Measurements from ENCODE around the gene CCDC167. TPM values are rescaled to one million over a fixed set of nuclear protein-coding genes. Genes with fewer than 3 reads are reported as not detected.
A peak's percentile ranks its signal among the peaks of the same experiment; 100 is the strongest.

Gene CCDC167
- total RNA-seq, 3 donors from 2014 or later, result 49.3 to 52.2 (median 52.2) TPM

DNA sequence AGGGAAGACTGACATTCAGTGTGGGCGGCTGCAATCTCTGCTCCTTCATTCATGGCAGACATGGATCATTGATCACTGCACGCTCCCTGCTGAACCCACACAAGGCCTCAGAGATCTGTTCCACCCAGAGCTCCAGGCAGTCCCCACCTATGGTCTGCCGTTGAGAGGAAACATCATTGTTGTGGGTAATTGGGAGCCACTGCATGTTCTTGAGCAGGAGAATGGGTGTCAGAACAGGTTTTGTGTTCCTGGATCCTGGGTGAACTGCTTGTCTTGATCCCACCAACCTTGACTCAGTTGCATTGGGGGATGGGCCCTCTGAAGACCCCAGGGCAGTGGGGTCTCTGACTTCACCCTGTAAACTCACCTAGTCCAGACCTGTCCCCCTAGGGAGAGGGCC is 23.1 kb upstream of the CCDC167 start:
- H3K4me1 Mint-ChIP-seq (ENCODE audit: low read depth), result peaks cover 85% of the 10 kb centered on the region
- H3K36me3 Mint-ChIP-seq (ENCODE audit: insufficient read depth), result peaks cover 13% of the 10 kb centered on the region
- ATAC-seq, result no peak
- no peak overlapping the region for H3K4me3 Mint-ChIP-seq
- H3K9me3 Mint-ChIP-seq, result no peaks in the 10 kb centered on the region
- no peaks in the 10 kb centered on the region for H3K27me3 Mint-ChIP-seq (ENCODE audit: low read depth)
- no peak for DNase-seq

DNA sequence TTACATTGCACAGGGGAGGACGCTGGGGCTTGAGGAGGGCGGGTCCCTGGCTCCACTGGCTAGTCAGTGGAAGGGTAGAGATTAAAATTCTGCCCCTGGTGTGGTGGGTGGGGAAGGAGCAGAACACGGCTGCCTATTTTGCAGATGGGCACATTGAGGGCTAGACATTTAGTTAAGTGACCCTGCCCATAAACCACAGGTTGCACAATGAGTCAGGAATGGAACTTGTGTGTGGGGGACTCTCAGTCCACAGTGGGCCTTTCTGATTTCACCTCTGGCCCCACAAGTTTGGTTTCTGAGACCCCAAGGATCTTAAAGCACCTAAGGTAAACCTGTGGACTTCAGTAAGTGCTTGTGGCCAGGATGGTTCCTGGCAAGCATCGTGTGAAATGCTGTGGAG is 22.0 kb upstream of the CCDC167 start:
- Mint-ChIP-seq H3K4me1 (ENCODE audit: low read depth) (peaks cover 87% of the 10 kb centered on the region), H3K36me3 (ENCODE audit: insufficient read depth) (peaks cover 5% of the 10 kb centered on the region), H3K4me3 (no peak overlapping the region), H3K27me3 (ENCODE audit: low read depth) (no peaks in the 10 kb centered on the region), H3K9me3 (no peaks in the 10 kb centered on the region)
- ATAC-seq (no peak), DNase-seq (no peak)

DNA sequence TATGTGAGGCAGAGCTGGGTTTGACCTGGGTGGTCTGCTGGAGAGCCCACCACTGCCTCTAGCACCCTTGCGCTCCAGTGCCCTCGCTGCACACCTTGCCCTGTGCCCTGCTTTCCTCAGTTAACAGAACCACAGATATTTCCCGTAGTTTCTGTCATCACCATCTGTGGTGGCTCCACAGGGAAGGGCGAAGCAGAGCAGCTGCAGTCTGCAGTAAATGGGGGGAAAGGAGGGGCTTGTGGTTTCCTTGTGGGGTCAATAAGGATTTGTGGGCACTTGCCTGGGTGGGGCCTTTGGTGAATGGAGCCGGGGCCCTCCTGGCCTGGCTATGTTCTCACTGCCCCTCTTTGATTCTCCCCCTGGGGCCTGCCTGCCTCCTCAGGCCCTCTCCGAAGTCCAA is 21.2 kb upstream of the CCDC167 start:
- no peak for DNase-seq
- Mint-ChIP-seq H3K36me3 (ENCODE audit: insufficient read depth) (peaks cover 5% of the 10 kb centered on the region), H3K27me3 (ENCODE audit: low read depth) (no peaks in the 10 kb centered on the region), H3K4me1 (ENCODE audit: low read depth) (peaks cover 88% of the 10 kb centered on the region), H3K9me3 (no peaks in the 10 kb centered on the region), H3K4me3 (no peak overlapping the region)
- ATAC-seq, result no peak

DNA sequence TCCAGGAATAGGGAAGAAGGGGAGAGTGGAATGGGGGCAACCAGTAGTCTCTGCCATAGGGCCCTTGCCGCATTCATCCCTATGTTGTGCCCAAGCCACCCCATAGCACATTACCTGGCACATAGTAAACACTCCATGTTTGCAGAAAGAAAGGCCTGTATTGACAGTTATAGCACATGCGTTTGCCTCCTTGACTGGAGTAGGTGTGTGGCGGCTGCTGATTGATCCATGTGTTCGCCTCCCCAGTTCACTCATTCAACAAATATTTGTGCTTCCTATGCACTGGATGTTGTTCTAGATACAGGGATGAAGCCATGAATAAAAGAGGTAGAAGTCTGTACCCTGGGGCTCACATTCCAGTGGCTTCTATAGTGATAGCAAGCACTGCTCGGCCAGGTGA is 19.8 kb upstream of the CCDC167 start:
- H3K36me3 Mint-ChIP-seq (ENCODE audit: insufficient read depth), result peaks cover 5% of the 10 kb centered on the region
- DNase-seq, result no peak
- no peaks in the 10 kb centered on the region for H3K27me3 Mint-ChIP-seq (ENCODE audit: low read depth)
- H3K4me1 Mint-ChIP-seq (ENCODE audit: low read depth), result peaks cover 88% of the 10 kb centered on the region
- ATAC-seq, result no peak
- no peaks in the 10 kb centered on the region for H3K9me3 Mint-ChIP-seq
- H3K4me3 Mint-ChIP-seq, result peak overlapping the region; percentile 85

DNA sequence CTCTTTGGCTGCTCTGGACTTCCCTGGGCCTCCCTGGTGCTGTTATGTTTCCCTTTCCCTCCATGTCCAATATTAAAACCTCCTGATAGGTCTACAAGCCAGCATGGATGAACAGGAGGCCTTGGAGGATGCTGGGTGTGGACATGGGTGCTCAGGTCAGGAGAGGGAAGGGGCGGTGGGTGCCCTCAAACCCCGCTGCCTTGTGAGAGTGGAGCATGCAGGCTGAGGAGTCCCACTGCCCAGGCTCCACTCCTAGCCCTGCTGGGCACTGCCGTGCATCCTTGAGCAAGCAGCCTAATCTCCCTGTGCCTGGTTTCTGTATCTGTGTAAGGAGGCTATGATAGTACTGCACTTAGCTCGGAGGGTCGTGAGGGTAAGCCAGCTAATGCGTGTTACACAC is 18.4 kb upstream of the CCDC167 start:
- no peaks in the 10 kb centered on the region for H3K27me3 Mint-ChIP-seq (ENCODE audit: low read depth)
- DNase-seq (no peak), ATAC-seq (no peak)
- peaks cover 5% of the 10 kb centered on the region for H3K36me3 Mint-ChIP-seq (ENCODE audit: insufficient read depth)
- peaks cover 89% of the 10 kb centered on the region for H3K4me1 Mint-ChIP-seq (ENCODE audit: low read depth)
- H3K9me3 Mint-ChIP-seq, result no peaks in the 10 kb centered on the region
- H3K4me3 Mint-ChIP-seq, result peak overlapping the region; percentile 85

DNA sequence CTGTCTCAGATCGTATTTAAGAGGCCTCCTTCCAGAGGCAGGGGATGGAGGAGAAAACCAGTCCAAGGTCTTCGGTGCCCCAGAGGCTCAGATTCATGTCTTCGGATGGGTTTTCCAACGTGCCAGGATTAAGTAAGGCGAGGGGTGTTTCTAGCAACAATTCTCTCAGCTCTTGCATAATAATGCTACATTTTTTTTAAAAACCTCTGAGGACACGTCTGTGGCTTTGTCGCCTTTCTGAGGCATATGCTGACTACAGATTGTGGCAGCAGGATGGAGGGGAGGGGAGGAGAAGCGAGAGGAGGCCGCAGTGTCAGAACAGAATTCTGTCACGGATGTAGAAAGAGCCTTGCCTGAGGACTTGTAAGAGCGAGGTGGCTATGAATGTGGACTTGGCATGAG is 17.7 kb upstream of the CCDC167 start:
- Mint-ChIP-seq H3K4me1 (ENCODE audit: low read depth) (peaks cover 89% of the 10 kb centered on the region), H3K4me3 (peak overlapping the region; percentile 85), H3K36me3 (ENCODE audit: insufficient read depth) (peaks cover 2% of the 10 kb centered on the region), H3K27me3 (ENCODE audit: low read depth) (no peaks in the 10 kb centered on the region), H3K9me3 (no peaks in the 10 kb centered on the region)
- ATAC-seq, result peak; percentile 59 to 67
- peak; percentile 61 for DNase-seq

DNA sequence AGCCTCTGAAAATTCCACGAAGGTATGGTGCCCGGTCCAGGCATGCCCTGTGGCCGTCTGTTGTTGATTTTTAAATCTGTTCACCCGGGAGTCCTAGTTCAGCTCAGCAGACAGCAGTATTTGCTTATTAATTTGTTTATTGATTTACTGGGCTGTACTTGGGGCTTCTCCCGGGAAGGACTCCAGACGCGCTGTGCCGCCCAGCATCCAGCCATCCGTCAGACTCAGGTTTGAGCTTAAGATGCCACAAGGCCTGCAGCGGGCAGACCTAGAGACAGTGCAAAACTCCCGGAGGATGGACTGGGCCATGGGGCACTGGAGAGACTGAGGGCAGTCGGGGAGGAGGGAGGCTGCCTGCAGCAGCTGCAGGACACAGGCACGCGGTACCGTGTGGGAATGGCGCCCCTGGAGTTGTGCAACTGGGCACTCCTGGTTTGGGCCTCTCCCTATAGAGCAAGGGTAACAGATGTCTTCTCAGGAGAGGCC is 17.3 kb upstream of the CCDC167 start:
- H3K9me3 Mint-ChIP-seq, result no peaks in the 10 kb centered on the region

DNA sequence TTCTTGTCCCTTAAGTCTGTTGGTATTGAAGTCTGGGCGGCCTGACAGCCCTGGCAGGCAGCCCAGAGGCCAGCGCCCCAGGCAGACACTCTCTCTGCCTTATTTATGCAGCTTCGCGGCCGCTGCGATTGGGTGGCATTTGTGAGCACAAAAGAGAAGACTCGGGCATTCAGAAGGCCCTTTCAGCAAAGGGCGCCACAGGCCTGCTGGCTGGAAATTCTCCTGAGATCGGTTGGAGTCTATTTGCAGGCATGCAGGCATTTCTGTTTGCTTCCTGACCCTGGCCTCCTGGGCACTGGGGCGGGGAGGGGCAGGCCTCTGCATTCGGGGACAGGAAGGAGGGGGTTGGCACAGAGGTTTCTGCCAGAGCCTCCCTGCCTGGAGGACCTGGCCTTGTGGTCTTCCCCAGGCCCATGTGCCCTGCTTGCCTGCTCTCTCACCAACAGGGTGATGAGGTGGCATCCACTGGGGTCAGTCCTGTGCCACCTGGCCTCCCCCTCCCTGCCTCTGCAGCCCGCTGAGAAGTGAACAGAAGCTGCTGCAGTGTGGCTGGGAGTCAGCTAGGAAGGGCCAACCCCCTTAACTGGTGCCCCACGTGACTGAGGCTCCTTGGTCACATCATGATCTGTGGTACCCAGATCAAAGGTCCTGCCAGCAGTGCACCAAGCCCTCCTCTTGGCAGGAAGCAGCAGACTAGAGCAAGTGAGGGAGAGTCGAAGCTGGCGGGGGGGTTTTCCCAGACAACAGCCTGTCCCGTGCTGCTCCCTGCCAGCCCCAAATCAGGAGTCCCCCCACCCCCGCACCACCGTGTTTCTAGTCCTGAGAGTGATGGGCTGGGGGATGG is 16.6 kb upstream of the CCDC167 start:
- Mint-ChIP-seq H3K9me3 (no peaks in the 10 kb centered on the region), H3K36me3 (ENCODE audit: insufficient read depth) (no peaks in the 10 kb centered on the region), H3K4me3 (peak overlapping the region; percentile 85), H3K27me3 (ENCODE audit: low read depth) (no peaks in the 10 kb centered on the region), H3K4me1 (ENCODE audit: low read depth) (peaks cover 79% of the 10 kb centered on the region)
- peak; percentile 82 for DNase-seq
- ATAC-seq, result peak; percentile 71 to 79

More for the DNA sequence above, 17.3 kb upstream of the CCDC167 start:
- Mint-ChIP-seq H3K4me1 (ENCODE audit: low read depth) (peaks cover 86% of the 10 kb centered on the region), H3K27me3 (ENCODE audit: low read depth) (no peaks in the 10 kb centered on the region), H3K4me3 (peak overlapping the region; percentile 85), H3K36me3 (ENCODE audit: insufficient read depth) (no peaks in the 10 kb centered on the region)
- DNase-seq (no peak), ATAC-seq (peak; percentile 5 to 6)

DNA sequence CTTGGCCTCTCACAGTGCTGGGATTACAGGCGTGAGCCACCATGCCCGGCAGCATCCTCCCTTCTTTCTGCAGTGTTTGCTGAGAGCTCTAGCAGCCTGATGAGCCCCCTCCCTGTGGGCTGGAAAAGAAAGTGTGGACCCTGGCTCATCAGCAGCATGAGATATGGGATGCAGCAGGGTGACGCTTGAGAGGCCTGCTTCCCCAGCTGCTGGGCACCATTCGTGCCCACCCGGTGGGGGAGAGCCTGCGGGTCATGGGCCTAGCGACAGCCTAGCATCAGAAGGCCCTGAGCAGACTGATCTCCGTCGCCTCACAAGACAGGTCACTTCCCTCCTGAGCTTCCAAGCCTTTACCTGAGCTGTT is 16.0 kb upstream of the CCDC167 start:
- Mint-ChIP-seq H3K36me3 (ENCODE audit: insufficient read depth) (no peaks in the 10 kb centered on the region), H3K9me3 (no peaks in the 10 kb centered on the region), H3K4me3 (peak overlapping the region; percentile 85), H3K27me3 (ENCODE audit: low read depth) (no peaks in the 10 kb centered on the region), H3K4me1 (ENCODE audit: low read depth) (peaks cover 78% of the 10 kb centered on the region)
- ATAC-seq (no peak), DNase-seq (no peak)

DNA sequence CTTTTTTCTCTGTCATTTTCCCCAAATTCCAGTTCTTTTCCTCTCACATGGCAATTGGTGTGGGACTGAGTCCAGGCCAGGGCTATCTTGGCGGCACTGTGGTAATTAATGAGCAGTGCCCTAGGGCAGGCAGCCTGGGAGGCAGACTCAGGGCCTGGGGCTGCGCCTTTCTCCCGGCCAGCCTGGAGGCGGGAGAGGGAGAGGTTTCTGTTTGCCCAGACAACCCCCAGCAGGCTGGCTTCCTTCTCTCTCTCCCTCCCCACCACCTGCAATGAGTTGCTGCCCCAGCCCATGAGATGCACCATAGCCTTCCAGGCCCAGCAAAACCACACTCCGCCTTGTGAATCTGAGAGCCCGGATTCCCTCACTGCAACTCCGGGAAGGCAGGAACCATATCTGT is 15.1 kb upstream of the CCDC167 start:
- H3K36me3 Mint-ChIP-seq (ENCODE audit: insufficient read depth), result no peaks in the 10 kb centered on the region
- H3K27me3 Mint-ChIP-seq (ENCODE audit: low read depth), result no peaks in the 10 kb centered on the region
- DNase-seq, result no peak
- peaks cover 76% of the 10 kb centered on the region for H3K4me1 Mint-ChIP-seq (ENCODE audit: low read depth)
- no peak for ATAC-seq
- H3K9me3 Mint-ChIP-seq, result no peaks in the 10 kb centered on the region
- H3K4me3 Mint-ChIP-seq, result peak overlapping the region; percentile 58

DNA sequence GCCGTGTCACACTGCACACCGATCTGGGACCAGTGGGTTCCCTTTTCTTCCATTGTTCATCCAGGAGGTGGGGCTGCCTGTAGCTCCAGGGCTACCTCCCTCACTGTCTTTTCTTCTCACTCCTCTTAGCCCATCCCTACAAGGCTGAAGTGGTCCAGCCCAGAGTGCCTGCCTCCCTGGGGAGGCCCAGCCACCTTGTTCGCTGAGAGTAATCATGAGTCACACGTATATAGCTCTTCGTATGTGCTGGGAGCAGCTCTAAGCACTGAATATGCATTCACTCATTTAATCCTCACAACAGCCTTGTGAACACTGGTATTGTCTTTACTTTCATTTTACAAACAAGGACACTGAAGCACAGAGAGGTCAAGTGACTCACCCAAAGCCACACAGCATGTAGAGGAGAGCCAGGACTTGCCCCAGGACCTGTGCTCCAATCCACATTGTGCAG is 14.7 kb upstream of the CCDC167 start:
- peaks cover 76% of the 10 kb centered on the region for H3K4me1 Mint-ChIP-seq (ENCODE audit: low read depth)
- H3K9me3 Mint-ChIP-seq, result no peaks in the 10 kb centered on the region
- no peaks in the 10 kb centered on the region for H3K27me3 Mint-ChIP-seq (ENCODE audit: low read depth)
- DNase-seq (peak; percentile 28), ATAC-seq (peak; percentile 72 to 76)
- peak overlapping the region; percentile 58 for H3K4me3 Mint-ChIP-seq
- H3K36me3 Mint-ChIP-seq (ENCODE audit: insufficient read depth), result no peaks in the 10 kb centered on the region

DNA sequence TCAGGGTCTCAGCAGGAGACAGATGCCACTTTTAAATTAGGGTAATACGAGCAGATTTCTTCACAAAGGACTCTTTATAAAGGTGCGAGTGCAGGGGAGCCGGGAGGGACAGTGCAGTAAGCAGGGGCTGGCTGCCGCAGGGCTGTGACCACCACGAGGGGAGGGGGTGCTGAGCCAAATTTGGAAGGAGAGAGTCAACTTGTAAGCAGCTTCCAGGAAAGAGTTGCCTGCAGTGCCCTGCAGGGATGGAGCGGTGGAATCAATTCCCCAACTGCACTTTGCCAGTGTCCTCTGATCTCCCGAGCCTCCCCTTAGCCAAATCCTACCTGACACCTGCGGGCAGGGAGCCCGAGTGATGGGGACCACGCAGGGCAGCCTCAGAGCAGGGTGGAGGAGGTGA is 13.9 kb upstream of the CCDC167 start:
- no peaks in the 10 kb centered on the region for H3K9me3 Mint-ChIP-seq
- no peaks in the 10 kb centered on the region for H3K36me3 Mint-ChIP-seq (ENCODE audit: insufficient read depth)
- DNase-seq (no peak), ATAC-seq (no peak)
- H3K4me3 Mint-ChIP-seq, result no peak overlapping the region
- no peaks in the 10 kb centered on the region for H3K27me3 Mint-ChIP-seq (ENCODE audit: low read depth)
- peaks cover 74% of the 10 kb centered on the region for H3K4me1 Mint-ChIP-seq (ENCODE audit: low read depth)

DNA sequence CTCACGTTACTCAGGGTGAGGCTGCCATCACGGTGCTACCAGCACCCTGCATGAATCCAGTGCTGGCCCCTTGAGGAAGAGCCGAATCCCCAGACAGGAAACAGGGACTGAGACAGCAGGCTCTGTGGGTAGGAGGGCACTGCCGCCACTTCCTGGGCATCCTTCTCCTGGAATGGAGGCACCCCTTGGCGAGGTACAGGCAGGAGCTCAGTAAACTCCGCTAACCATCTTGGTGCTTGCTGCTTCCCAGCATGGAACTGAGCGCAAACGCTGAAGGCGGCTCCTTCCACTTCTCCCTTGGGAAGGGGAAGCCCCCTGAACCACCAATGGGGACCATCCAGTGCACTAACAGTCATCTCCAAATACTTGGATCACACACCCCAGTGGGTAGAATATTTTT is 13.5 kb upstream of the CCDC167 start:
- DNase-seq (no peak), ATAC-seq (no peak)
- H3K9me3 Mint-ChIP-seq, result no peaks in the 10 kb centered on the region
- H3K4me3 Mint-ChIP-seq, result no peak overlapping the region
- no peaks in the 10 kb centered on the region for H3K36me3 Mint-ChIP-seq (ENCODE audit: insufficient read depth)
- peaks cover 74% of the 10 kb centered on the region for H3K4me1 Mint-ChIP-seq (ENCODE audit: low read depth)
- no peaks in the 10 kb centered on the region for H3K27me3 Mint-ChIP-seq (ENCODE audit: low read depth)

DNA sequence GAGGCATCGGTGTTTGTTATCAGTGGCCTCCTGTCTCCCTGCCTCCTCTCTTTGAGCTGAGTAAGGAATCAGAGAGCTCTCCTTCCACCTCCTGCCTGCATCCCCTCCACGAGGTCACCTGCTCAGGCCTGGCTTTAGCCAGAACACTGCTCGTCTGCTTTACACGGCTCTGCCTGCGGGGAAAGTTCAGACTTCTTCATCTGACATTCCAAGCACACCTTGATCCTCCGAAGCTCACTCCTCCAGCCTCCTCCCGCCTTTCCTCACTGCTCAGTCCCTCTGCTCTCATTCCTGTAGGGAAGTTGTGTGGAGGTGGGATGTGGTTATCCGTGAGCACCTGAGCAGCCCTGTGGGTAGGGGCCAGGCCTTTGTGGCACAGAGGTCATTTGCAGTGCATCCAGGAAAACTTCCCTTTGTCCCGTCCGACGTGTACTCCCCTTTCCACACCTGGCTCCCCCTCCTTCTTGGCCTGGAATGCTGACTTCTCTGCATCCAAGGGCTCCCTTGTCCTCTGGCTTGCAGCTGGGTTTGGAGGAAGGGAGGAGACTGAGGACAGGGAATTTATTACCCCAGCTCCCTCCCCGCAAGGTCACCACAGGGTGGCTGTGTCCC is 12.8 kb upstream of the CCDC167 start:
- no peak overlapping the region for H3K4me3 Mint-ChIP-seq
- H3K36me3 Mint-ChIP-seq (ENCODE audit: insufficient read depth), result no peaks in the 10 kb centered on the region
- H3K4me1 Mint-ChIP-seq (ENCODE audit: low read depth), result peaks cover 71% of the 10 kb centered on the region
- H3K27me3 Mint-ChIP-seq (ENCODE audit: low read depth), result no peaks in the 10 kb centered on the region
- no peaks in the 10 kb centered on the region for H3K9me3 Mint-ChIP-seq
- ATAC-seq, result no peak
- no peak for DNase-seq

DNA sequence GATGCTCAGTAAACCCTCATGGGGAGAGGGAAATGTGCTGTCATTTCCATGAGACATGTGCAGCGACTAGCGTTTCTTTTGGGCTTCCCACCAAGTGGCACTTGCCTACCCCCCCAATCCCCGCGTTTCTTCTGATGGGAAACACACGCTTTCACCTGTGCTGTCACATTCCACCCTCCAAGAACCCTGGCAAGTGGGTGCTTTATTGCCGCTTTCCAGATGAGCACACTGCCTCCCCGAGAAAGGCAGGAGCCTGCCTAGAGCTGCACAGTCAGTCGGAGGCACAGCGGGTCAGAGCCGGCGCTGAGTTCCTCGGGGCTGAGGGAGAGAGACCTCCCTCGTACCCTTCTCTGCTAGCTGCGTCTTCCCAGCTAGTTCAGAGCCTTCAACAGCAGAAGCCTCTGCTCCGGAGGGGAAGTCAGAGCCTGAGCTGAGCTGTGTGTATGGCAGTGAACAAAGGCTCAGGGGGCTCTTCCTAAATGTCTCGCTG is 12.3 kb upstream of the CCDC167 start:
- H3K36me3 Mint-ChIP-seq (ENCODE audit: insufficient read depth), result no peaks in the 10 kb centered on the region
- ATAC-seq (no peak), DNase-seq (no peak)
- H3K4me3 Mint-ChIP-seq, result no peak overlapping the region
- peaks cover 71% of the 10 kb centered on the region for H3K4me1 Mint-ChIP-seq (ENCODE audit: low read depth)
- H3K27me3 Mint-ChIP-seq (ENCODE audit: low read depth), result no peaks in the 10 kb centered on the region
- H3K9me3 Mint-ChIP-seq, result no peaks in the 10 kb centered on the region
